ENCODE results near the gene SOX21.

SOX21 gene

GRCh38 chr13:94679614-94680013 lies 32.7 kb downstream of the SOX21 start:
- DNase-seq (ENCODE audit: low read depth in 3 of 3) = no peak

GRCh38 chr13:94678845-94679244 lies 33.5 kb downstream of the SOX21 start:
- no peak for DNase-seq (ENCODE audit: low read depth in 3 of 3)

- DNase-seq (ENCODE audit: low read depth in 3 of 3) = no peak
These were observed 34.5 kb downstream of the SOX21 start for GRCh38 chr13:94677799-94678198.

GRCh38 chr13:94674609-94675348 lies 37.6 kb downstream of the SOX21 start:
- peak; percentile 8 to 43 (median 26) for DNase-seq (ENCODE audit: low read depth in 3 of 3)

GRCh38 chr13:94673851-94674250 lies 38.5 kb downstream of the SOX21 start:
- DNase-seq (ENCODE audit: low read depth in 3 of 3) = no peak

- no peak for DNase-seq (ENCODE audit: low read depth in 3 of 3)
These were observed 39.9 kb downstream of the SOX21 start for GRCh38 chr13:94672400-94672799.

- peak in 1 of 3 donors; percentile 19 for DNase-seq (ENCODE audit: low read depth in 3 of 3)
These were observed 45.2 kb downstream of the SOX21 start for GRCh38 chr13:94667190-94667589.

GRCh38 chr13:94666065-94666464 lies 46.3 kb downstream of the SOX21 start:
- DNase-seq (ENCODE audit: low read depth in 3 of 3) = no peak

- DNase-seq (ENCODE audit: low read depth in 3 of 3) = no peak
These were observed 47.5 kb downstream of the SOX21 start for GRCh38 chr13:94664889-94665288.

- DNase-seq (ENCODE audit: low read depth in 3 of 3) = no peak
These were observed 49.9 kb downstream of the SOX21 start for GRCh38 chr13:94662274-94662945.

- DNase-seq (ENCODE audit: low read depth in 3 of 3) = no peak
These were observed 50.9 kb downstream of the SOX21 start for GRCh38 chr13:94661406-94661805.

- DNase-seq (ENCODE audit: low read depth in 3 of 3) = no peak
These were observed 51.5 kb downstream of the SOX21 start for GRCh38 chr13:94660695-94661326.
